ENCODE results near the gene REEP5. TPM values are rescaled to one million over a fixed set of nuclear protein-coding genes. Genes with fewer than 3 reads are reported as not detected.

REEP5 gene
- total RNA-seq, 3 donors from 2014 or later: 96.4 to 177 (median 117) TPM

- no peak for DNase-seq (ENCODE audit: low spot score in 2 of 2)
- Histone ChIP-seq H3K4me3 (no peak overlapping the region), H3K4me1 (no peaks in the 10 kb centered on the region), H3K27me3 (no peaks in the 10 kb centered on the region), H3K27ac (no peak overlapping the region), H3K9me3 (no peaks in the 10 kb centered on the region), H3K36me3 (no peaks in the 10 kb centered on the region)
- intact Hi-C loops (cut with DNase I; ENCODE audit: low total_unique reads): no loop called here
- TF ChIP-seq POLR2AphosphoS5 (IDR thresholded peaks at IDR 0.05) (no peak), POLR2A (IDR thresholded peaks at IDR 0.05) (no peak)
- TF ChIP-seq, protein P1, sequence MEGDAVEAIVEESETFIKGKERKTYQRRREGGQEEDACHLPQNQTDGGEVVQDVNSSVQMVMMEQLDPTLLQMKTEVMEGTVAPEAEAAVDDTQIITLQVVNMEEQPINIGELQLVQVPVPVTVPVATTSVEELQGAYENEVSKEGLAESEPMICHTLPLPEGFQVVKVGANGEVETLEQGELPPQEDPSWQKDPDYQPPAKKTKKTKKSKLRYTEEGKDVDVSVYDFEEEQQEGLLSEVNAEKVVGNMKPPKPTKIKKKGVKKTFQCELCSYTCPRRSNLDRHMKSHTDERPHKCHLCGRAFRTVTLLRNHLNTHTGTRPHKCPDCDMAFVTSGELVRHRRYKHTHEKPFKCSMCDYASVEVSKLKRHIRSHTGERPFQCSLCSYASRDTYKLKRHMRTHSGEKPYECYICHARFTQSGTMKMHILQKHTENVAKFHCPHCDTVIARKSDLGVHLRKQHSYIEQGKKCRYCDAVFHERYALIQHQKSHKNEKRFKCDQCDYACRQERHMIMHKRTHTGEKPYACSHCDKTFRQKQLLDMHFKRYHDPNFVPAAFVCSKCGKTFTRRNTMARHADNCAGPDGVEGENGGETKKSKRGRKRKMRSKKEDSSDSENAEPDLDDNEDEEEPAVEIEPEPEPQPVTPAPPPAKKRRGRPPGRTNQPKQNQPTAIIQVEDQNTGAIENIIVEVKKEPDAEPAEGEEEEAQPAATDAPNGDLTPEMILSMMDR (IDR thresholded peaks at IDR 0.05): no peak
These were observed 51.1 kb downstream of the REEP5 start for GRCh38 chr5:112870966-112871365.

- intact Hi-C loops (cut with DNase I; ENCODE audit: low total_unique reads): no loop called here
- Histone ChIP-seq H3K36me3 (no peaks in the 10 kb centered on the region), H3K4me1 (no peaks in the 10 kb centered on the region), H3K27ac (no peak overlapping the region), H3K9me3 (no peaks in the 10 kb centered on the region), H3K27me3 (no peaks in the 10 kb centered on the region), H3K4me3 (no peak overlapping the region)
- TF ChIP-seq, protein P1 (IDR thresholded peaks at IDR 0.05): no peak
- TF ChIP-seq POLR2A (IDR thresholded peaks at IDR 0.05) (no peak), POLR2AphosphoS5 (IDR thresholded peaks at IDR 0.05) (no peak)
- no peak for DNase-seq (ENCODE audit: low spot score in 2 of 2)
These were observed 52.1 kb downstream of the REEP5 start for GRCh38 chr5:112869948-112870347.

DNA sequence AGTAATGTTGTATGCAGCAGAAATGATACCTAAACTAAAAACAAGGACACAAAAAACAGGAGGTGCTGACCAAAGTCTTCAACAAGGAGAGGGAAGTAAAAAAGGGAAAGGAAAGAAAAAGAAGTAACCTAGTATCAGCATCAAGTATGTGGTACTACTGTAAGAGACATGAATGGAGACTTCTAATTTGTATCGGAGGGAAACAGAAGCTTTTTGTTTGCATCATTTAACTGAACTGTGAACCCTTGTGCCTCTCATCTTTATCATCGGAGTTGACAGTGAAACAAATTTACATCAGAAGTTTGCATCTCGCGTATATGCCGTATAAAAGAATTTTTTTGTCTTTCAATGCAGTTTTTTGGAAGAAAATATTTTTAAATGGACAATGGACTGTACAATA lies 54.6 kb downstream of the REEP5 start:
- Histone ChIP-seq H3K4me3 (no peak overlapping the region), H3K27me3 (no peaks in the 10 kb centered on the region), H3K9me3 (no peaks in the 10 kb centered on the region), H3K27ac (no peak overlapping the region), H3K4me1 (peaks cover 0 to 5% of the 10 kb centered on the region in 2 donors), H3K36me3 (no peaks in the 10 kb centered on the region)
- intact Hi-C loops (cut with DNase I; ENCODE audit: low total_unique reads): no loop called here
- no peak for DNase-seq (ENCODE audit: low spot score in 2 of 2)
- TF ChIP-seq, protein P1 (IDR thresholded peaks at IDR 0.05): no peak
- TF ChIP-seq POLR2A (IDR thresholded peaks at IDR 0.05) (no peak), POLR2AphosphoS5 (IDR thresholded peaks at IDR 0.05) (no peak)

- Histone ChIP-seq H3K4me3 (no peak overlapping the region), H3K4me1 (peaks cover 0 to 5% of the 10 kb centered on the region in 2 donors), H3K27me3 (no peaks in the 10 kb centered on the region), H3K27ac (no peak overlapping the region), H3K9me3 (no peaks in the 10 kb centered on the region), H3K36me3 (no peaks in the 10 kb centered on the region)
- intact Hi-C loops (cut with DNase I; ENCODE audit: low total_unique reads): no loop called here
- TF ChIP-seq, protein P1 (IDR thresholded peaks at IDR 0.05): no peak
- TF ChIP-seq POLR2AphosphoS5 (IDR thresholded peaks at IDR 0.05) (no peak), POLR2A (IDR thresholded peaks at IDR 0.05) (no peak)
- no peak for DNase-seq (ENCODE audit: low spot score in 2 of 2)
These were observed 55.3 kb downstream of the REEP5 start for GRCh38 chr5:112866739-112867138.

GRCh38 chr5:112865128-112865527 lies 56.9 kb downstream of the REEP5 start:
- H3K27ac ChIP-seq: no peak overlapping the region
- no peak for TF ChIP-seq POLR2AphosphoS5 (IDR thresholded peaks at IDR 0.05)
- TF ChIP-seq, protein P1 (IDR thresholded peaks at IDR 0.05): no peak
- no peak for TF ChIP-seq POLR2A (IDR thresholded peaks at IDR 0.05)
- H3K9me3 ChIP-seq: no peaks in the 10 kb centered on the region
- no peak for DNase-seq (ENCODE audit: low spot score in 2 of 2)
- peaks cover 0 to 5% of the 10 kb centered on the region in 2 donors for H3K4me1 ChIP-seq
- H3K4me3 ChIP-seq: no peak overlapping the region
- intact Hi-C loops (cut with DNase I; ENCODE audit: low total_unique reads): no loop called here
- no peaks in the 10 kb centered on the region for H3K36me3 ChIP-seq
- H3K27me3 ChIP-seq: no peaks in the 10 kb centered on the region
